GM10248 (cell line): ENCODE results near the gene CCSER2.
"Not testable (repeated sequence)": the region's sequence is repeated elsewhere in the genome, so short reads cannot be mapped to it uniquely, and the experiment has no call there.

Source experiments
- CTCF ChIA-PET: fragments of 300-600 bp; sonication (Branson Sonifier 250); formaldehyde crosslinking; extraction: SDS; loops from one replicate; lab custom pipeline; 2021; ENCODE audit warnings: antibody characterized with exemption; lab: Yijun Ruan, JAX
- POLR2A ChIA-PET: fragments of 350-650 bp; sonication (Branson Sonifier 250); formaldehyde crosslinking; extraction: SDS; loops from one replicate; lab custom pipeline; 2020; ENCODE audit warnings: antibody characterized with exemption; lab: Yijun Ruan, JAX
- DNase-seq: peaks from one replicate; pipeline ENCODE4 v3.0.0; 2012; ENCODE audit errors: extremely low spot score
- CTCF ChIP-seq: IDR thresholded peaks from 2 replicates; pipeline ENCODE4 v1.5.1; 2012; ENCODE audit warnings: mild to moderate bottlenecking, low read depth; ENCODE audit errors: extremely low read depth, missing control alignments, control extremely low read depth

The CCSER2 gene

GRCh38 chr10:84404783-84405182 lies 76.4 kb downstream of the CCSER2 start:
- POLR2A ChIA-PET = no interaction called here
- CTCF ChIA-PET = interaction anchor here (1.3 to 1.5 kb wide), 2 partner anchors 10 to 11 kb away, joined by 3 read pairs; no protein-coding TSS in a partner anchor
- TF ChIP-seq CTCF = no peak
- no peak for DNase-seq

GRCh38 chr10:84405662-84406061 lies 77.3 kb downstream of the CCSER2 start:
- DNase-seq = no peak
- ChIA-PET CTCF (interaction anchor here (0.8 to 1.6 kb wide), 2 partner anchors 24 to 53 kb away, joined by 3 read pairs; no protein-coding TSS in a partner anchor), POLR2A (no interaction called here)
- TF ChIP-seq CTCF = no peak

GRCh38 chr10:84406561-84406960 lies 78.2 kb downstream of the CCSER2 start:
- ChIA-PET POLR2A (no interaction called here), CTCF (interaction anchor here (0.8 to 1.6 kb wide), 2 partner anchors 13 to 23 kb away, joined by 3 read pairs; no protein-coding TSS in a partner anchor)
- no peak for TF ChIP-seq CTCF
- DNase-seq = no peak

- DNase-seq = no peak
- no peak for TF ChIP-seq CTCF
- POLR2A ChIA-PET = no interaction called here
Measured at GRCh38 chr10:84407388-84408049, 79.1 kb downstream of the CCSER2 start.

GRCh38 chr10:84412482-84412881 lies 84.1 kb downstream of the CCSER2 start:
- ChIA-PET POLR2A (no interaction called here), CTCF (no interaction called here)
- DNase-seq = no peak
- no peak for TF ChIP-seq CTCF

More at GRCh38 chr10:84407388-84408049, 79.1 kb downstream of the CCSER2 start:
- CTCF ChIA-PET = interaction anchor here (0.8 kb wide), 1 partner anchor 14 kb away, joined by 3 read pairs; no protein-coding TSS in a partner anchor

- POLR2A ChIA-PET = not testable (repeated sequence)
- CTCF ChIA-PET = interaction anchor here (1.2 to 1.4 kb wide), 3 partner anchors 16 to 123 kb away, joined by 3 to 5 read pairs (median 5); no protein-coding TSS in a partner anchor
Measured at GRCh38 chr10:84414110-84414509, 85.7 kb downstream of the CCSER2 start.

More at GRCh38 chr10:84414110-84414509, 85.7 kb downstream of the CCSER2 start:
- DNase-seq = not testable (repeated sequence)
